Fibroblast of skin of right biceps (primary cell): ENCODE results near the gene GRPEL1.

Experiments used
- DNase-seq: peaks from one replicate; pipeline ENCODE4 v3.0.0-alpha.2; 2013

GRPEL1 gene

DNA sequence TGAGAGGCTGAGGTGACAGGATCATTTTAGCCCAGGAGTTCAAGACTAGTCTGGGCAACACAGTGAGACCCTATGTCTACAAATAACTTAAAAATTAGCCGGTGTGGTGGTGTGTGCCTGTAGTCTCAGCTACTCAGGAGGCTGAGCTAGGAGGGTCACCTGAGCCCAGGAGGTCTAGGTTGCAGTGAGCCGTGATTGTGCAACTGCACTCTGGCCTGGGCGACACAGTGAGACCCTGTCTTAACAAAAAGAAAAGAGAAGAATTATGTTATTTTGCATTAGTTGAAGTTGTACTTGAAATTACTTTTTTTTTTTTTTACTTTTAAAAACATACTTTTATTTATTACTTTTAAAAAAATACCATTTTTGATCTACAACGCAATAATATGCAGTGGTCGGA lies 46.5 kb downstream of the GRPEL1 start:
- no peak for DNase-seq

DNA sequence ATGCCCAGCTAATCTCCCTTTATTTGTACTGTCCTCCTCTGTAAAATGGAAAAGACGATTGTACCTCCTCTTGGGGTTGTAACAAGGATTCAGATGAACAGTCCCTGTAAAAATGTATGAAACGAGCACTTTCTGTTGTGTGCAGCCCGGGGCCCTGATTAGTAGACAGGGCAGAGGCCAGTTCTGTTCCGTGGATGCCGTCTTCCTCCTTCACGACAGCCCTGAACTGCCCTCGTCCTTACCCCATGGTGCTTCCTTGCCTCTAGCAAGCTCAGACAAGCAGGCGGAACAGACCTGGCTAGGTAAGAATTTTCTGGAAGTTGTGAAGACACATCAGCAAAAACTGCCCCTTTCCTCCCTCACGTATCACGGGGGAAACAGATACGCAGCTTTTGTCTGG lies 47.0 kb downstream of the GRPEL1 start:
- DNase-seq, result no peak

DNA sequence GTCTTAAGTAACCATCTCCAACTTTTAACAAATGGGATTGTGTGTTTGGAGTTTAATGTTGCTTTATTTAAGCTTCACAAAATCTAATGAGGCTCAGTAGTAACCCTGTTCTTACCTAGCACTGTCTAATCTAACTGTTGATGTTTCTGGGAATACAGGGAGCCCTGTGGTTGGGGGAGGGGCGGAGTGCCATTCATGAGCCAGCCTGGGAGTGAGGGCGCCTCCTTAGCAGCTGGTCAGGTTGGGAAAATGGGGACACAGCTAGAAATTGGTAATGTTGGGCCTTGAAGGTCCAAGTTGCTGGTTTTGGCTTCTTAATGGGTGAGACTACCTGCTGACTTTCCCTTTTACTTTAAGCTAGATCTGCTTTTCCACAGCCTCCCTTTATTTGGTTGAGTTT lies 47.6 kb downstream of the GRPEL1 start:
- no peak for DNase-seq

DNA sequence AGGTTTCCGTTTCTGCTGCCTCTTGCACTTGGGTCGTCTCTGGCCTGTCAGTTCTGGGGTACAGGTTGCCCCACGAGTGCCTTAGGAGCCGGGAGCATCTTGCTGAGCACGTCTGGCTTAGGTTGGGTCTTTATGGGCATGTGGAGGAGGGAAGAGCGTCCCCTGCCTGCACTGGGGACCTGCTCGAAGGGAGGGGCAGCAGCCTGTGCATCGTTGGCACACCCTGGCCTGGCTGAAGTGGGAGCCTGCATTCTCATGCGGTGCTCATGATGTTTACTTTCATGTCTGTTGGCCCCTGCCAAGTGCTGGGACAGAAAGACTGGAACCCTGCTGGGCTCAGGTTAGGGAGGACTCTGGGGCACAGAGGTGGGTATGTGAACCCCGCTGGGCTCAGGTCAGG lies 48.5 kb downstream of the GRPEL1 start:
- DNase-seq, result no peak

GRCh38 chr4:7018281-7018680 lies 49.6 kb downstream of the GRPEL1 start:
- no peak for DNase-seq

- no peak for DNase-seq
These were observed 50.3 kb downstream of the GRPEL1 start for GRCh38 chr4:7017446-7018048.

- DNase-seq, result no peak
These were observed 51.4 kb downstream of the GRPEL1 start for GRCh38 chr4:7016512-7016911.

- no peak for DNase-seq
These were observed 51.8 kb downstream of the GRPEL1 start for GRCh38 chr4:7016086-7016485.

- DNase-seq, result no peak
These were observed 52.4 kb downstream of the GRPEL1 start for GRCh38 chr4:7015383-7016035.

- no peak for DNase-seq
These were observed 53.0 kb downstream of the GRPEL1 start for GRCh38 chr4:7014815-7015214.

DNA sequence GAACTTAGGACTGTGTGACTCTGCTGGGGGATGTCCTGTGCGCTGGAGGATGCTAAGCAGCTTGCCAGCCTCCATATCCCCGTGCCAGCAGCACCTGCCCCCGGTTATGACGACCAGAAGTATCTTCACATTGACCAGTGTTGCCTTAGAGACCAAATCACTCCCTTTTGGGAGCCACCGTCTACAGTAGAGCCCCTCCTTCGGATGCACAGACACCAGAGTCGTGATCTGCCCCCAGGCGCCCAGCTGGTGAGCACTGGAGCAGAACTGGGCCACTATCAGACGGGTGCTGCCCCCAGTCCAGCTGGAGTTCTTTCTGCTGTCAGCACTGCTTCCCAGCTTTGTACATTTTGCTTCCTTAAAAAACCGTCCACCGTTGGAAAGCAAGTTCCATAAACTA lies 54.7 kb downstream of the GRPEL1 start:
- DNase-seq, result no peak

GRCh38 chr4:7009564-7009963 lies 58.3 kb downstream of the GRPEL1 start:
- DNase-seq, result no peak
